K562 (cell line): ENCODE results near the gene AGPAT1. TPM values are rescaled to one million over a fixed set of nuclear protein-coding genes. Genes with fewer than 3 reads are reported as not detected.

Experiments used
- CEBPZ ChIP-seq: fragments of 150-350 bp; IDR thresholded peaks from 2 replicates; pipeline ENCODE4 v1.6.1; 2014; ENCODE audit warnings: low read depth, mild to moderate bottlenecking, low read length, borderline replicate concordance
- E2F6 ChIP-seq, 2 experiments: IDR thresholded peaks; 2 replicates each; pipeline ENCODE4 v1.6.1; 2011; ENCODE audit warnings: borderline replicate concordance in 1 of 2, control low read depth in 1 of 2, low read depth in 1 of 2, low read length in 1 of 2, mild to moderate bottlenecking in 1 of 2, mixed read lengths in 1 of 2, moderate library complexity in 1 of 2; ENCODE audit not compliant: insufficient read depth in 1 of 2, insufficient read length in 1 of 2, poor library complexity in 1 of 2, severe bottlenecking in 1 of 2; ENCODE audit errors: extremely low read depth in 1 of 2
- ETV5 ChIP-seq: sonication (generic); formaldehyde crosslinking; IDR thresholded peaks from 2 replicates; pipeline ENCODE4 v1.4.0; 2020; ENCODE audit warnings: low read depth, mild to moderate bottlenecking, missing genetic modification reagents
- HCFC1 ChIP-seq: IDR thresholded peaks from 2 replicates; pipeline ENCODE4 v1.6.1; 2012; ENCODE audit warnings: low read depth, low read length, improper control_type of control experiment
- HMGN3 ChIP-seq: IDR thresholded peaks from 2 replicates; pipeline ENCODE4 v1.6.1; 2011; ENCODE audit warnings: borderline replicate concordance, low read depth, mild to moderate bottlenecking, mixed read lengths, low read length; ENCODE audit not compliant: insufficient read length; ENCODE audit errors: extremely low read depth
- PTBP1 ChIP-seq: fragments of 200-400 bp; formaldehyde crosslinking; IDR thresholded peaks from 2 replicates; pipeline ENCODE4 v1.6.1; 2017; ENCODE audit warnings: low read depth, low read length
- RBM39 ChIP-seq: fragments of 200-400 bp; formaldehyde crosslinking; optimal IDR thresholded peaks from 2 replicates; pipeline ENCODE3; 2018; ENCODE audit warnings: low read depth, low read length
- RFX5 ChIP-seq: IDR thresholded peaks from 2 replicates; pipeline ENCODE4 v1.6.1; 2011; ENCODE audit warnings: low read depth, mild to moderate bottlenecking, improper control_type of control experiment, low read length
- TAF15 ChIP-seq: fragments of 200-400 bp; formaldehyde crosslinking; IDR thresholded peaks from 2 replicates; pipeline ENCODE4 v1.6.1; 2017; ENCODE audit warnings: mild to moderate bottlenecking, low read depth, low read length, moderate library complexity
- ZBTB40 ChIP-seq, 2 experiments: fragments of 450-650 bp in 1 of 2; sonication (generic) in 1 of 2; formaldehyde crosslinking in 1 of 2; IDR thresholded peaks; 2 replicates each; pipeline versions ENCODE4 v1.7.1 to v1.9.0; 2016 to 2022; ENCODE audit warnings: inconsistent platforms in 1 of 2, mild to moderate bottlenecking in 1 of 2, missing genetic modification reagents in 1 of 2
- ZNF165 ChIP-seq: fragments of 250-450 bp; sonication (Bioruptor Pico); IDR thresholded peaks from 2 replicates; pipeline ENCODE4 v1.4.0; 2020; ENCODE audit warnings: borderline replicate concordance
- polyA plus RNA-seq, 8 experiments: library from polyadenylated mRNA; depleted of rRNA in 4 of 8; stranded (reverse) in 5 of 8; unstranded in 3 of 8; fragments of >200 nt; fragmentation: Nextera tagmentation in 2 of 8; fragmentation: Illumina TruSeq in 1 of 8; extraction: Ambion mirVana in 2 of 8; extraction: Trizol in 1 of 8; gene quantifications; 2 replicates each; pipeline versions ENCODE4 v1.2.1 to v1.2.3, GENCODE V29; 2011 to 2014; ENCODE audit warnings: inconsistent platforms in 1 of 8, missing spikeins in 1 of 8
- total RNA-seq, 7 experiments: library from RNA; depleted of rRNA in 6 of 7; stranded (reverse); fragments of >200 nt in 6 of 7; fragmentation: Illumina TruSeq in 2 of 7; extraction: Trizol in 2 of 7; gene quantifications; 2 replicates each; pipeline versions ENCODE4 v1.2.1 to v1.2.3, GENCODE V29; 2011 to 2021; ENCODE audit warnings: low replicate concordance in 1 of 7

AGPAT1 gene
- total and polyA plus RNA-seq, 9 of the 15 experiments (the other 6 are each of a cell fraction or from before 2014, with no cell fraction given) = 37.9 to 176 (median 69.4) TPM

- TF ChIP-seq ZBTB40 (IDR thresholded peaks at IDR 0.05) = peak; percentile 32; the same call in 1 of the 2 replicates
- TF ChIP-seq ZBTB40 (CRISPR knock-in tag; IDR thresholded peaks at IDR 0.05) = no peak
- TF ChIP-seq PTBP1 = no peak
- no peak for TF ChIP-seq CEBPZ
- TF ChIP-seq ZNF165 (CRISPR knock-in tag) = 0 out of 2 replicates have a peak, but pooled peaks have one; percentile 19
- 0 out of 2 replicates have a peak, but pooled peaks have one; percentile 23 for TF ChIP-seq TAF15
- peak; percentile 5 to 10 for TF ChIP-seq E2F6 (IDR thresholded peaks at IDR 0.05; ENCODE audit: borderline replicate concordance in 1 of 2, extremely low read depth in 1 of 2, insufficient read depth in 1 of 2, insufficient read length in 1 of 2, low read depth in 1 of 2, low read length in 1 of 2, poor library complexity in 1 of 2, severe bottlenecking in 1 of 2)
- TF ChIP-seq RFX5 = no peak
- no peak for TF ChIP-seq HCFC1
- no peak for TF ChIP-seq ETV5
- peak; percentile 55 for TF ChIP-seq HMGN3
- TF ChIP-seq RBM39 = peak; percentile 28
Observed at GRCh38 chr6:32167154-32167760, 8.6 kb downstream of the AGPAT1 start (continued).
